Measurements from ENCODE around the gene TNNC1. TPM values are rescaled to one million over a fixed set of nuclear protein-coding genes. Genes with fewer than 3 reads are reported as not detected.

The TNNC1 gene
- total and polyA plus RNA-seq, 3 donors from 2014 or later: 11.3 to 91.7 (median 23.2) TPM

DNA sequence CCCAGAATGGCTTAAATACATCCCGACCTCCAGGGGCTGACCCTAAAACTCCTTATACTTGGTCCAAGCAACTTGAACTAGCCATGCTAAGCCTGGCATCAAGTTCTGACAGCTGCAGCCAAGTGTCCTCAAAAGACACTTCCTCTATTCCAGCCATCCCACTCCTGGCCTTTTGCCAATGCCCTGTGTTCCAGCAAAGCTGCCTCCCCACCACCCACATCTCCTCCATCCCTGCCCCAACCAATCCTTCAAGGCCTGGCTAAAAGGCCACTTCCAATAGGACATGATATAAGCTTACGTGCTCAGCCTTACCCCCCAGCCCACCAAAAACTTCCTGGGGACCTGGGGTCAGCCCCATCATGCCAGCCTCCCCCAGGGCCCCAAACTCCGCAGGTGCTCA, 49.9 kb downstream of the TNNC1 start:
- 89 to 91% methylated on average over 3 of the region's 3 CpGs for WGBS, 2 donors
- Histone ChIP-seq H3K27me3 (no peaks in the 10 kb centered on the region), H3K9me3 (no peaks in the 10 kb centered on the region), H3K36me3 (ENCODE audit: low read depth, missing control alignments) (no peaks in the 10 kb centered on the region), H3K4me3 (no peak overlapping the region), H3K4me1 (peaks cover 9% of the 10 kb centered on the region), H3K27ac (no peak overlapping the region)
- no peak for DNase-seq
- no peak for TF ChIP-seq POLR2A (IDR thresholded peaks at IDR 0.05)
- TF ChIP-seq, protein P1, sequence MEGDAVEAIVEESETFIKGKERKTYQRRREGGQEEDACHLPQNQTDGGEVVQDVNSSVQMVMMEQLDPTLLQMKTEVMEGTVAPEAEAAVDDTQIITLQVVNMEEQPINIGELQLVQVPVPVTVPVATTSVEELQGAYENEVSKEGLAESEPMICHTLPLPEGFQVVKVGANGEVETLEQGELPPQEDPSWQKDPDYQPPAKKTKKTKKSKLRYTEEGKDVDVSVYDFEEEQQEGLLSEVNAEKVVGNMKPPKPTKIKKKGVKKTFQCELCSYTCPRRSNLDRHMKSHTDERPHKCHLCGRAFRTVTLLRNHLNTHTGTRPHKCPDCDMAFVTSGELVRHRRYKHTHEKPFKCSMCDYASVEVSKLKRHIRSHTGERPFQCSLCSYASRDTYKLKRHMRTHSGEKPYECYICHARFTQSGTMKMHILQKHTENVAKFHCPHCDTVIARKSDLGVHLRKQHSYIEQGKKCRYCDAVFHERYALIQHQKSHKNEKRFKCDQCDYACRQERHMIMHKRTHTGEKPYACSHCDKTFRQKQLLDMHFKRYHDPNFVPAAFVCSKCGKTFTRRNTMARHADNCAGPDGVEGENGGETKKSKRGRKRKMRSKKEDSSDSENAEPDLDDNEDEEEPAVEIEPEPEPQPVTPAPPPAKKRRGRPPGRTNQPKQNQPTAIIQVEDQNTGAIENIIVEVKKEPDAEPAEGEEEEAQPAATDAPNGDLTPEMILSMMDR (IDR thresholded peaks at IDR 0.05): no peak
- intact Hi-C loops (cut with DNase I; ENCODE audit: low total_unique reads): no loop called here

DNA sequence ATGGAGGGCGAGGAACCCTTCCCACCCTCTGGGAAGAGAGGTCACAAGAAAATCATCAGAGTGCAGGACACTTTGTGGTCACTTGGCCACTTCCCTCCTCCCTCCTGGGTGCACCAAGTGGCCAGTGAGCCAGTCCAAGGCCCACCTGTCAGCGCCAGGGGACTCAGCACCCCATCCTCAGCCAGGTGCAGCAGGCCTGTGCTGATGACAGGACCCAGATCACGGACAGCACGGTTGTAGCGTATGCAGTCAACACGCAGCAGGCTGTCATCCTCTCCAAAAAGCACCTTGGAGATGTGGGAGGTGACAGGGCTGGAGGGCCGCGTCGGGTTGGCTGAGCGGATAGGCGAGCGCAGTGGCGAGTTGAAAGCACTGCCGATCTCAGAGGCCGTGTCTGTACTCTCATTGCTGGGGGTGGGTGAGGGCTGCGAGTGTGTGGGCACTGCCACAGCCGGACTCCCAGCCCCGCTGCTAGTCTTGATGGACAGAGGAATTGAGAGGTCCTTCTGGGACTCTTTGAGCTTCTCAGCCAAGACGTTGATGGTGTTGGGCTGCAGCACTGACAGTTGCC, 50.5 kb downstream of the TNNC1 start:
- WGBS, 2 donors: 96% methylated on average over 16 to 19 of the region's 19 CpGs
- intact Hi-C loops (cut with DNase I; ENCODE audit: low total_unique reads): no loop called here
- DNase-seq: no peak
- no peaks in the 10 kb centered on the region for H3K9me3 ChIP-seq
- H3K4me3 ChIP-seq: no peak overlapping the region
- H3K4me1 ChIP-seq: peaks cover 3% of the 10 kb centered on the region
- no peaks in the 10 kb centered on the region for H3K27me3 ChIP-seq
- no peak overlapping the region for H3K27ac ChIP-seq
- no peak for TF ChIP-seq POLR2A (IDR thresholded peaks at IDR 0.05)
- TF ChIP-seq, protein P1 (IDR thresholded peaks at IDR 0.05): no peak
- H3K36me3 ChIP-seq (ENCODE audit: low read depth, missing control alignments): no peaks in the 10 kb centered on the region

DNA sequence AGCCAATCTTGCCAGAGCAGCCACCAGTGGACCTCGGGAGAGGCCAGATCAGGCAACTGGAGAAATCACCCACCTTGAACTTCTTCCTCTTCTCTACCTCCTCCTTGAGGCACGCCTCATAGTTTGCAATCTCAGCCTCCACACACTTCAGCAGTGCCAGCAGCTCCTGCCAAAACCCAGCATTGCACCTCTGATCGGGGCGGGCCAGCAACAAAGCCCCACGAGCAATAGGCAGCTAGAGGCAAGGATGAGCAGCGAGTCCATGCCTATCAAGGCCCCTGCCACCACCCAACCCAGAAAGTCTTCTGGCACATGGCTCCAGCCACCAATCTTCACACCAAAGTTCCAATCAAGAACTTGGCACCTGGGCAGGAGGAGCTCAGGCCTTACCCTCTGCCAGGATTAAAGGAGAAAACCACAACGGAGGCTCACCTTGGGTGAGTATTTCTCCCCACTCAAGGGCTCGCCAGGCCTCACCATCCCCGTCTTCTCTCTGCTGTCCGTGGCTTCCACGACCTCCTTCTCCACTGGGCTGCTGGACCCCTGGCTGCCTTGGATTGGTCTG, 51.1 kb downstream of the TNNC1 start:
- WGBS, 2 donors: 94 to 96% methylated on average over 10 to 11 of the region's 11 CpGs
- no peaks in the 10 kb centered on the region for H3K36me3 ChIP-seq (ENCODE audit: low read depth, missing control alignments)

DNA sequence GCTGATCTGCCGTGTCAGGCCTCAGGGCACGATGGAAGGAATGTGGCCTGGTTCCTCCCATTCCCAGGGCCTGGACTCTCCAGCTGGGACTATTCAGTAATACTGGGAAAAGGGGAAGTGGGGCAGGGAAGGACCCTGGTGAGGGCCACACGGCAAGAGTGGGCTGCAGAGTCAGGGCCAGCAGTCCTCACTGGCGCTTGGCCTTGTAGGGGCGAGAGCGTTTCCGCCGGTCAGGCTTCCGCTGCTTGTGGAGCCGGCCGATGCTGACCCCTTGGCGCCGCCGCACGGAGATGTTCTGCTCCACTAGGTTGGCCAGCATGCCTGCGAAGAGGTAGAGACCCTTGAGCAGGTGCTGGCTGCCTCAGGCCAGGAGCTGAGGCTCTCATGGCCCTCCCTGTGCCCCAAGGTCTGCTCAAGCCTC, 51.7 kb downstream of the TNNC1 start:
- Histone ChIP-seq H3K4me3 (no peak overlapping the region), H3K9me3 (no peaks in the 10 kb centered on the region), H3K27ac (no peak overlapping the region), H3K27me3 (no peaks in the 10 kb centered on the region), H3K4me1 (no peaks in the 10 kb centered on the region), H3K36me3 (ENCODE audit: low read depth, missing control alignments) (no peaks in the 10 kb centered on the region)
- intact Hi-C loops (cut with DNase I; ENCODE audit: low total_unique reads): no loop called here
- DNase-seq: no peak
- no peak for TF ChIP-seq POLR2A (IDR thresholded peaks at IDR 0.05)
- TF ChIP-seq, protein P1 (IDR thresholded peaks at IDR 0.05): no peak
- 87 to 100% methylated on average over 2 to 16 of the region's 16 CpGs for WGBS, 2 donors

More for the DNA sequence above, 51.1 kb downstream of the TNNC1 start:
- Histone ChIP-seq H3K9me3 (no peaks in the 10 kb centered on the region), H3K4me1 (no peaks in the 10 kb centered on the region), H3K4me3 (no peak overlapping the region), H3K27me3 (no peaks in the 10 kb centered on the region), H3K27ac (no peak overlapping the region)
- TF ChIP-seq, protein P1 (IDR thresholded peaks at IDR 0.05): no peak
- TF ChIP-seq POLR2A (IDR thresholded peaks at IDR 0.05): no peak
- DNase-seq: no peak
- intact Hi-C loops (cut with DNase I; ENCODE audit: low total_unique reads): no loop called here

DNA sequence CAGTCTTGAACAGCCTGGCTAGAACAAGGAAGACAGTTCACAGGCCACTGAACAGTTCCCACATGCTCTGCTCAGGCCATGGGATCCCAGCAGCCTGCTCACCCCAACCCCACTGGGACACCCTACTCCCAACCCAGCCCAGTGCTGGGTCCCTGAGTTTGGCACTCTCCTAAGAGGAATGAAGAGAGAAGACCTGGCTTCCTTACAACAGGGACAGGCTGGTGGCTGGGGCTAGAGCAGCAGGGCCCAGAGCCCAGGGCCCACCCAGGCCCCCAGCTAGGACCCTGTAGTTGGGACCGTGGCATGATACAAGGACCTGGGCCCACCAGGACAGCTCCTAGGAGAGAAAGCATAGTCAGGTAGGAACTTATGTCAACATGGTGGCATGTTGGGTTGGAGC, 52.3 kb downstream of the TNNC1 start:
- WGBS, 2 donors: 90 to 100% methylated on average over 1 of the region's 1 CpG

More for the DNA sequence above, 52.3 kb downstream of the TNNC1 start:
- intact Hi-C loops (cut with DNase I; ENCODE audit: low total_unique reads): no loop called here
- Histone ChIP-seq H3K36me3 (ENCODE audit: low read depth, missing control alignments) (no peaks in the 10 kb centered on the region), H3K4me3 (no peak overlapping the region), H3K27ac (no peak overlapping the region), H3K9me3 (no peaks in the 10 kb centered on the region), H3K4me1 (no peaks in the 10 kb centered on the region), H3K27me3 (no peaks in the 10 kb centered on the region)
- DNase-seq: no peak
- TF ChIP-seq, protein P1 (IDR thresholded peaks at IDR 0.05): no peak
- TF ChIP-seq POLR2A (IDR thresholded peaks at IDR 0.05): no peak

Measured in testis (tissue), 3 donors.